Effector memory CD4-positive, alpha-beta T cell (primary cell): Measurements from ENCODE around the gene DOCK7.
A peak's percentile ranks its signal among the peaks of the same experiment; 100 is the strongest.
"Not testable (repeated sequence)": the region's sequence is repeated elsewhere in the genome, so short reads cannot be mapped to it uniquely, and the experiment has no call there.

ENCODE experiments used
- DNase-seq, 3 donors: peaks; one replicate each; pipeline ENCODE4 v3.0.0-alpha.2; 2020
- H3K27ac ChIP-seq: 2 replicates; pipeline ENCODE4 v1.7.0; 2013; ENCODE audit warnings: mild to moderate bottlenecking, low read length, moderate library complexity; ENCODE audit not compliant: insufficient read depth, poor library complexity, severe bottlenecking
- H3K27me3 ChIP-seq: replicated peaks from 2 replicates; pipeline ENCODE4 v1.7.0; 2013; ENCODE audit warnings: mild to moderate bottlenecking, low read length; ENCODE audit not compliant: insufficient read depth, control insufficient read depth, poor library complexity, severe bottlenecking
- H3K36me3 ChIP-seq: 2 replicates; pipeline ENCODE4 v1.7.0; 2013; ENCODE audit warnings: mild to moderate bottlenecking, low read length, moderate library complexity; ENCODE audit not compliant: control insufficient read depth, insufficient read depth
- H3K4me1 ChIP-seq: 2 replicates; pipeline ENCODE4 v1.7.0; 2013; ENCODE audit warnings: low read length, mild to moderate bottlenecking; ENCODE audit not compliant: control insufficient read depth, insufficient read depth, poor library complexity, severe bottlenecking
- H3K4me3 ChIP-seq: 2 replicates; pipeline ENCODE4 v1.7.0; 2013; ENCODE audit warnings: low read length, low read depth, mild to moderate bottlenecking; ENCODE audit not compliant: insufficient read depth, poor library complexity, severe bottlenecking
- H3K9me3 ChIP-seq: 2 replicates; pipeline ENCODE4 v1.7.0; 2013; ENCODE audit warnings: mild to moderate bottlenecking, low read length, moderate library complexity; ENCODE audit not compliant: control insufficient read depth

Gene DOCK7

DNA sequence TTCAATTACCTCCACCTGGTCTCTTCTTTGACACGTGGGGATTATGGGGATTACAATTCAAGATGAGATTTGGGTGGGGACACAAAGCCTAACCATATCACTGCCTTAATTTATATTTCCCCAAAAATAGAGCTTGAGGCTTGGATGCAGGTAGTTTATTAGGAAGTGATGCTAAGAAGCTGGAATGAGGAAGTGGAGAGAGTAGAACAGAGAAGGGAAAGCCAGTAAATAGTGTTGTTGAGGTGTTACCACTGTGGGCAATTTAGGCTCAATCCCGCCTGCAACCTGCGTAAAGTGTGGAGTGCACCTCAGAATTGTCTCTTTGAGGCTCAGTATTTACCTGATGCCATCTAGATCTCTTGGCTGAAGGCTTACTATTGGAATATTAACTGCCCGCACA is 4.9 kb upstream of the DOCK7 start:
- no peak overlapping the region for H3K4me3 ChIP-seq
- H3K9me3 ChIP-seq, result no peaks in the 10 kb centered on the region
- H3K27ac ChIP-seq, result no peak overlapping the region
- H3K36me3 ChIP-seq, result no peaks in the 10 kb centered on the region
- DNase-seq, result no peak
- H3K4me1 ChIP-seq, result no peaks in the 10 kb centered on the region
- no peaks in the 10 kb centered on the region for H3K27me3 ChIP-seq

DNA sequence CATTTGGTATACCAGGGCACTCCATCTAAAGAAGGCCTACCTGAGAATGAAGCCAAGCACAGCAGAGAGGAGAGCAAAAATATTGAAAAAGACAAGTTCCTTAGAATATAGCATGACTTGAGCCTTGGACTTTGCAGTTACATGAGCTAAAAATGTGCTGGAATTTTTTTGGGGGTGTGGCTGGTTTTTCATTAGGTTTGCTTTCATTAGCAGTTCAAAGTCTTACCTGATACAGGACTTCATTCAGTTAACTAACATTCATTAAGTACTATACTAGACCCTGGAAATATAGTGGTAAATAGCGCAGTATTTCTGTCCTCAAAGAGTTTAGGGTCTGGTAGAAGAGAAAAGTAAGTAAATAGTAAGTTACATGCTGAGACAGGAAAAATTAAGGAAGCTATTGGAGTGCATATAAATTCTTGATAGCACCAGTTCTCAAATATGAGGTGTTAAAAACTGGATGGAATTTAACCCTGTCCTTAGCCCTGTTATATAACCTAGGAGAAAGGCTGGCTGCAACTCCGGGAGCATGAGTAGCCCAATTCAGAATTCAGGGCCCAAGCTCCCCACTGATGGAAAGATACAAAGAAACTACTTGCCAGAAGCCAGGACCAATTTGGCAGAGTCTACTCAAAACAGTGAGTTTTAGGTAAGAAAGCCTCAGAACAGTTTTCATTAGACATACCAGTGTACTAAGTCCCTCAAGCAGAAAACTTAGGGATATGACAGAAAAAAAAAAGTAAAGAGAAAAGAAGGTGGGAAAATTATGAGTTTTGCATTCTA is 3.1 kb upstream of the DOCK7 start:
- H3K36me3 ChIP-seq, result no peaks in the 10 kb centered on the region
- DNase-seq, result no peak
- H3K27ac ChIP-seq, result no peak overlapping the region
- no peak overlapping the region for H3K4me3 ChIP-seq
- no peaks in the 10 kb centered on the region for H3K9me3 ChIP-seq
- H3K4me1 ChIP-seq, result no peaks in the 10 kb centered on the region
- H3K27me3 ChIP-seq, result no peaks in the 10 kb centered on the region

DNA sequence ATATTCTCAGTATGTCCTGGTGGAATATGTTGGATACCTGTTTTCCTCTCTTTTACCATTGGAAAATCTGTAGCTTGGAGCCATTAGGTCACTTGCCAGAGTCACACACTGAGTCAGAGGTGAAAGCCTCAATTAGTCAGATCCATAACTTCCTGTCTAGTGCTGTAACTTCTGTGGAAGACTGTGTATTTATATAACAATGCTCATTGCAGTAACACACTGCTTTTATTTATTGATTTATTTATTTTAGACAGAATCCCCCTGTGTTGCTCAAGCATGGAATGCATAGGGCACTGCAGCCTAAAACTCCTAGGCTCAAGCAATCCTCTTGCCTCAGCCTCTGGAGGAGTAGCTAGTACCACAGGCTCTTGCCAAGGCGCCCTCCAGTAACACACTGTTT is 1.3 kb upstream of the DOCK7 start:
- Histone ChIP-seq H3K36me3 (no peaks in the 10 kb centered on the region), H3K27ac (no peak overlapping the region), H3K4me1 (no peaks in the 10 kb centered on the region), H3K27me3 (no peaks in the 10 kb centered on the region), H3K4me3 (no peak overlapping the region), H3K9me3 (no peaks in the 10 kb centered on the region)
- DNase-seq, result no peak

DNA sequence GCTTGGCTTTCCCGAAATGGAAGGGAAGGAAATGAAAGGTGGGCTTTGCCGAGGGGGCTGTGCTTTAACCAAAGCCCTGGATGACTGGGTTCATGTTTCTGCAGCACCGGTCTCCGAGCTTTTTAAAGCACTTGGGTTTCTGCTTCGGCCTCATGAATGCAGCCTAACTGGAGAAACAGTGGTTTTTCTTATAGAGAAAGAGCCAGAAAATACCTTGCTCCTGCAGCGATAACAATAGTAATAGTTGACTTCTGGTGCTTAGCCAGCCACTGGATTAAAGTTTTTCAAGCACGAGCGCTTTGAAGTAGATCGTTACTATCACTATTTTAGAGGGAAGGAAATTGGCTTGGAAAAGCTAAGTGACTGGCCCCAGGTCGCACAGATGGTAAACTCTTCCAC is 500 bp upstream of the DOCK7 start:
- Histone ChIP-seq H3K27ac (peak overlapping the region; percentile 18), H3K36me3 (no peaks in the 10 kb centered on the region), H3K9me3 (no peaks in the 10 kb centered on the region), H3K27me3 (no peaks in the 10 kb centered on the region), H3K4me3 (peak overlapping the region; percentile 86), H3K4me1 (no peaks in the 10 kb centered on the region)
- DNase-seq, result no peak

DNA sequence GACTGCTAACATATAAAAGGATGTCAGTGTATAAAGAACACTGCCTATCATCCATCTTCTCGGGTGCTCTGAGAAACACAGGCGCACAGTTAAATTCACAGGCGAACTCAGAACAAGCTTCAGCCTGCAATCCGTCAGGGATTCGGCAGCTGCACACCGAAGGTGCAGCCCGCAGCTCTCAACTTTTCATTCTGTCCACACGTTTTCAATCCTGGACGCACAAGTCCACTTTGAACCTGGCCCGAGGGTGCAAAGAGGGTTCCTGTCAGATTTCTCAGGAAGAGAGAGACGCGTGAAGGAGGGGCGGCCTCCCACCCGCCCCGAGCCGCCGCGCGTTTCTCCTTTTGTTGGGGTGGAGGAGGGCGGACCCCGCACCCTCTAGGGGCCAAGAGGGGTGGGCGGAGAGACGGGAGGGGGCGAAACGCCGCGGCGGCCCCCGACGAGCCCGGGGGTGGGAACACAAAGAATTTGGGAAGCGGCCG is 724 bp downstream of the DOCK7 start:
- Histone ChIP-seq H3K36me3 (no peaks in the 10 kb centered on the region), H3K27me3 (no peaks in the 10 kb centered on the region), H3K9me3 (no peaks in the 10 kb centered on the region), H3K27ac (peak overlapping the region; percentile 57), H3K4me3 (peak overlapping the region; percentile 86), H3K4me1 (no peaks in the 10 kb centered on the region)
- no peak for DNase-seq

DNA sequence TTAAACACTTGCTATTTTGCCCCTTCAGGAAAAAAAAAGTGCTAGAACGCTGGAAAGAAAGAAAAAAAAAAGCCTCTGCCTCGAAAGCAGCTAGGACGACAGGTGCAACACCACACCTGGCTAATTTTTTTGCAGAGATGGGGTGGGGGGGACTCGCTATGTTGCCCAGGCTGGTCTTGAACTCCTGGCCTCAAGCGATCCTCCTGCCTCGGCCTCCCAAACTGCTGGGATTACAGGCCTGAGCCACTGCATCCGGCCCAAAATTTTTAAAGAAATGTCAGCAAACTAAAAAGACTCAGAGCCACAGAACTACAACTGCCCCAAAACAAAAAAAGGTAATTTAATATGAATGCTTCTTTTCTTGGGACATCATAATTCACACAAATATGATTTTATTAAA is 1.4 kb downstream of the DOCK7 start:
- Histone ChIP-seq H3K27ac (no peak overlapping the region), H3K36me3 (no peaks in the 10 kb centered on the region), H3K9me3 (no peaks in the 10 kb centered on the region), H3K27me3 (no peaks in the 10 kb centered on the region), H3K4me1 (no peaks in the 10 kb centered on the region), H3K4me3 (no peak overlapping the region)
- no peak for DNase-seq

DNA sequence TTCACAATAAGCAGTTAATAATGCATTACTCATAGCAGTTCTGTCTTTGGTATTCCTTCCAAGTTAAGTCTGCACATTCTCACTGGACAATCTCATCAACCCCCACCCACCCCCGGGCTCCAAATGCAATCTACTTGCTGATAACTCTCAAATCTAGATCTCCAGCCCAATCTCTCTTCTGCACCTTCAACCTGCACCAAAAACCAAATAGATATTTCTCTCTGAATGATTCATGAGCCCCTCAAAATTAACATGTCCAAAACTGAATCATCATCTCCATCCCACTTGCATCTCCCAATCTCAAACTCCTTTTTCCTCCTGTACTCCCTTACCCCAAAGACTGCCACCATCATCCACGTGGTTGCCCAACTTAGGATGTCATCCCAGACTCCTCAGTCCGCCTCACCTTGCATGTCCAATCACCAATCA is 2.7 kb downstream of the DOCK7 start:
- no peak overlapping the region for H3K27ac ChIP-seq
- H3K9me3 ChIP-seq, result no peaks in the 10 kb centered on the region
- no peaks in the 10 kb centered on the region for H3K4me1 ChIP-seq
- H3K27me3 ChIP-seq, result no peaks in the 10 kb centered on the region
- H3K4me3 ChIP-seq, result no peak overlapping the region
- no peaks in the 10 kb centered on the region for H3K36me3 ChIP-seq
- no peak for DNase-seq

DNA sequence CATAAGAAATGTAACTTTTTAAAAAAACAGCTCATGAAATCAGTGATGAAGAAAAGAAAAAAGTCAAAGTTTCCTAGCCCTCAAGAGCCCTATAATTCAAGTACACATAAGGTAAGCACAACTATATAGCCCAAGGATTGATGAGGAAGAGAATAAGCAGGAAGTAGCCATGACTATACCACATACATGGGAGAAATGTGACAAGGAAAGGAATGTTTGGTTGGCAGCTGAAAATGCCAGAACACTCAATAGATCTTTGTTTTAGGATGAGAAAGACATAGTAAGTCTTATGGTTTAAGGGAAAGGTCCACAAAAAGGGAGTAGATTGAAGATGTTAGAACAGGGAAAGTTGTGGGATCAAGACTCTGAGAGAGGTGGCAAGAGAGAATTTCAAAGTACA is 5.7 kb downstream of the DOCK7 start:
- H3K27ac ChIP-seq, result no peak overlapping the region
- H3K36me3 ChIP-seq, result no peaks in the 10 kb centered on the region
- no peaks in the 10 kb centered on the region for H3K9me3 ChIP-seq
- no peaks in the 10 kb centered on the region for H3K4me1 ChIP-seq
- H3K4me3 ChIP-seq, result no peak overlapping the region
- DNase-seq, result no peak
- no peaks in the 10 kb centered on the region for H3K27me3 ChIP-seq

DNA sequence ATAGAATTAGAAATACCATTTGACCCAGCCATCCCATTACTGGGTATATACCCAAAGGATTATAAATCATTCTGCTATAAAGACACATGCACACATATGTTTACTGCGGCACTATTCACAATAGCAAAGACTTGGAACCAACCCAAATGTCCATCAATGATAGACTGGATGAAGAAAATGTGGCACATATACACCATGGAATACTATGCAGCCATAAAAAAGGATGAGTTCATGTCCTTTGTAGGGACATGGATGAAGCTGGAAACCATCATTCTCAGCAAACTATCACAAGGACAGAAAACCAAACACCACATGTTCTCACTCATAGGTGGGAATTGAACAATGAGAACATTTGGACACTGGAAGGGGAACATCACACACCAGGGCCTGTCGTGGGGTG is 7.2 kb downstream of the DOCK7 start:
- not testable (repeated sequence) for H3K36me3 ChIP-seq, H3K27ac ChIP-seq, DNase-seq, H3K4me1 ChIP-seq, H3K9me3 ChIP-seq, H3K27me3 ChIP-seq, H3K4me3 ChIP-seq

DNA sequence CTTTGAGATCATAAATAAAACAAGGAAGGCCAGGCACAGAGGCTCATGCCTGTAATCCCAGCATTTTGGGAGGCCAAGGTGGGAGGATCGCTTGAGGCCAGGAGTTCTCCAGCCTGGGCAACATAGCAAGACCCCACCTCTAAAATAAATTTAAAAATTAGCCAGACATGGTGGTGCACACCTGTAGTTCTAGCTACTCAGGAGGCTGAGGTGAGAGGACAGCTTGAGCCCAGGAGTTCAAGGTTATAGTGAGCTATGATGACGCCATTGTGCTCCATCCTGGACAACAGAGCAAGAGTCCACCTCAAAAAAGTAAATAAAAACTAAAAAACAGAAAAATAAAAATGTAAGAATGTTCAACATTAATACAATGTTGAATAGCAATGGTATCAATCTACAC is 10.4 kb downstream of the DOCK7 start:
- not testable (repeated sequence) for H3K27me3 ChIP-seq, H3K36me3 ChIP-seq, H3K9me3 ChIP-seq, H3K4me3 ChIP-seq, H3K27ac ChIP-seq, DNase-seq, H3K4me1 ChIP-seq
